GM12878 (cell line): ENCODE measurements around the gene INF2. TPM values are rescaled to one million over a fixed set of nuclear protein-coding genes. Genes with fewer than 3 reads are reported as not detected.

Experiments
- ATAC-seq: fragments of 200-7000 bp; cut with Tn5 transposase; 3 replicates; pipeline ENCODE4 v1.9.1; 2020; ENCODE audit warnings: mild to moderate bottlenecking, moderate library complexity
- BruUV-seq: library from RNA; stranded (reverse); fragments of 400-500 nt; replicated peaks from 2 replicates; lab custom pipeline; 2021; lab: Mats Ljungman, UMichigan
- CTCF ChIA-PET: fragments of 300-600 bp; sonication (Branson Sonifier 250); formaldehyde crosslinking; extraction: SDS; loops from one replicate; lab custom pipeline; 2021; ENCODE audit warnings: inconsistent platforms; lab: Yijun Ruan, JAX
- POLR2A ChIA-PET: fragments of 350-600 bp; formaldehyde crosslinking; extraction: SDS; loops from one replicate; lab custom pipeline; 2021; ENCODE audit warnings: inconsistent platforms; lab: Charles Lee
- RAD21 ChIA-PET: fragments of 300-600 bp; sonication (Branson Sonifier 250); formaldehyde crosslinking; loops from one replicate; lab custom pipeline; 2023; ENCODE audit warnings: antibody characterized with exemption; ENCODE audit not compliant: unreplicated experiment; lab: Charles Lee
- SMC1A ChIA-PET: fragments of 300-600 bp; sonication (Branson Sonifier 250); formaldehyde crosslinking; loops from one replicate; lab custom pipeline; 2023; ENCODE audit not compliant: unreplicated experiment, uncharacterized antibody; lab: Charles Lee
- DNase-seq: peaks from one replicate; pipeline ENCODE4 v3.0.0-alpha.2; 2011; ENCODE audit warnings: low read depth, low spot score
- FAIRE-seq: peaks from 3 replicates; lab custom pipeline; 2011; peaks lifted over from hg19 to GRCh38; lab: Jason Lieb, UNC
- H2AFZ ChIP-seq: 2 replicates; pipeline ENCODE4 v1.6.0; 2011; ENCODE audit warnings: low read depth, low read length, control low read depth; ENCODE audit not compliant: control insufficient read depth
- H3K27ac ChIP-seq: 2 replicates; pipeline ENCODE4 v1.5.1; 2011; ENCODE audit warnings: control low read depth; ENCODE audit not compliant: control insufficient read depth, insufficient read depth
- H3K27me3 ChIP-seq, 2 experiments: replicated peaks in 1 of 2; 2 replicates each; pipeline versions ENCODE4 v1.6.0 to v1.6.1; 2011; ENCODE audit warnings: low read length in 1 of 2; ENCODE audit not compliant: control insufficient read depth in 2 of 2, insufficient read depth in 2 of 2
- H3K36me3 ChIP-seq, 2 experiments: 2 replicates each; pipeline ENCODE4 v1.5.1; 2011; ENCODE audit warnings: low read length in 1 of 2; ENCODE audit not compliant: control insufficient read depth in 2 of 2, insufficient read depth in 2 of 2
- H3K4me1 ChIP-seq: 2 replicates; pipeline ENCODE4 v1.6.1; 2011; ENCODE audit warnings: mild to moderate bottlenecking, low read length, moderate library complexity, mixed read lengths; ENCODE audit not compliant: control insufficient read depth, insufficient read depth
- H3K4me2 ChIP-seq: 2 replicates; pipeline ENCODE4 v1.6.0; 2011; ENCODE audit warnings: control low read depth; ENCODE audit not compliant: control insufficient read depth, insufficient read depth
- H3K4me3 ChIP-seq: fragments of 200-600 bp; sonication (generic); 2 replicates; pipeline ENCODE4 v1.5.1; 2016
- H3K79me2 ChIP-seq: 2 replicates; pipeline ENCODE4 v1.6.0; 2011; ENCODE audit warnings: low read length; ENCODE audit not compliant: control insufficient read depth, insufficient read depth
- H3K9ac ChIP-seq: 2 replicates; pipeline ENCODE4 v1.8.0; 2011; ENCODE audit warnings: low read length, control low read depth, mixed read lengths; ENCODE audit not compliant: control insufficient read depth, insufficient read depth
- H3K9me3 ChIP-seq: replicated peaks from 3 replicates; pipeline ENCODE4 v1.5.1; 2011; ENCODE audit warnings: mild to moderate bottlenecking, low read length; ENCODE audit not compliant: control insufficient read depth, insufficient read depth
- H4K20me1 ChIP-seq: 2 replicates; pipeline ENCODE4 v1.6.0; 2011; ENCODE audit not compliant: control insufficient read depth, insufficient read depth
- EED ChIP-seq: sonication (generic); IDR thresholded peaks from 2 replicates; pipeline ENCODE4 v1.6.1; 2016; ENCODE audit warnings: antibody characterized with exemption, low read depth
- ESRRA ChIP-seq: IDR thresholded peaks from 2 replicates; pipeline ENCODE4 v1.6.1; 2012; ENCODE audit warnings: mild to moderate bottlenecking, low read length, improper control_type of control experiment
- HSF1 ChIP-seq: fragments of 150-350 bp; IDR thresholded peaks from 2 replicates; pipeline ENCODE4 v1.6.1; 2014; ENCODE audit warnings: mild to moderate bottlenecking, low read depth, low read length
- MLLT1 ChIP-seq: fragments of 450-650 bp; IDR thresholded peaks from 2 replicates; pipeline ENCODE4 v1.6.1; 2016; ENCODE audit warnings: mild to moderate bottlenecking
- PML ChIP-seq: IDR thresholded peaks from 2 replicates; pipeline ENCODE4 v1.6.1; 2012; ENCODE audit warnings: low read length, inconsistent platforms
- RELA ChIP-seq: fragments of 450-650 bp; IDR thresholded peaks from 2 replicates; pipeline ENCODE4 v1.8.0; 2014; ENCODE audit warnings: borderline replicate concordance; ENCODE audit not compliant: partially characterized antibody
- STAT1 ChIP-seq: fragments of 450-650 bp; conservative IDR thresholded peaks from 2 replicates; pipeline ENCODE4 v1.6.1; 2014; ENCODE audit warnings: antibody characterized with exemption, mild to moderate bottlenecking
- YY1 ChIP-seq: IDR thresholded peaks from 2 replicates; pipeline ENCODE4 v1.6.1; 2011; ENCODE audit warnings: low read depth, mild to moderate bottlenecking, low read length
- ZSCAN29 ChIP-seq: fragments of 450-650 bp; IDR thresholded peaks from 2 replicates; pipeline ENCODE4 v1.6.1; 2017; ENCODE audit warnings: mild to moderate bottlenecking, moderate library complexity
- WGBS: methylation state at CpG from one replicate; pipeline ENCODE4 v1.1.6; 2016; ENCODE audit warnings: low lambda C conversion rate; ENCODE audit not compliant: insufficient replicate concordance, insufficient coverage; ENCODE audit errors: missing lambda C conversion rate; 5-methylcytosine and 5-hydroxymethylcytosine counted together
- in situ Hi-C: fragments of 300-500 bp; cut with MboI; formaldehyde crosslinking; loops from 9 replicates; pipeline ENCODE4 v1.14.3; 2018; ENCODE audit warnings: mixed read lengths
- intact Hi-C: fragments of 100-400 bp; cut with micrococcal nuclease; formaldehyde crosslinking; loops from one replicate; pipeline ENCODE4 v1.14.2; 2022; ENCODE audit not compliant: unreplicated experiment
- polyA plus RNA-seq, 11 experiments: library from polyadenylated mRNA; depleted of rRNA in 4 of 11; unstranded in 6 of 11; stranded (reverse) in 5 of 11; fragments of >200 nt; fragmentation: Nextera tagmentation in 4 of 11; fragmentation: Illumina TruSeq in 1 of 11; extraction: Ambion mirVana in 4 of 11; extraction: Trizol in 1 of 11; gene quantifications; 1 replicate in 1 of 11; 2 replicates in 10 of 11; pipeline versions ENCODE4 v1.2.1 to v1.2.3, GENCODE V29; 2011 to 2016; ENCODE audit warnings: inconsistent platforms in 2 of 11, missing spikeins in 2 of 11, low read depth in 1 of 11
- total RNA-seq, 4 experiments: library from RNA; depleted of rRNA in 3 of 4; stranded (reverse); fragments of >200 nt in 3 of 4; fragmentation: Illumina TruSeq in 1 of 4; extraction: Trizol in 1 of 4; gene quantifications; 2 replicates each; pipeline versions ENCODE4 v1.2.1 to v1.2.3, GENCODE V29; 2013 to 2021
- TF ChIP-seq, protein P1 (sequence below): IDR thresholded peaks from 2 replicates; pipeline ENCODE4 v1.6.1; 2012; ENCODE audit warnings: low read depth, low read length, improper control_type of control experiment

The INF2 gene
- total and polyA plus RNA-seq, 10 of the 15 experiments (the other 5 are each of a cell fraction or from before 2014, with no cell fraction given) = 0.72 to 43.2 (median 8.3) TPM

GRCh38 chr14:104697892-104698583 is 8.6 kb downstream of the INF2 start (continued):
- TF ChIP-seq, protein P1, sequence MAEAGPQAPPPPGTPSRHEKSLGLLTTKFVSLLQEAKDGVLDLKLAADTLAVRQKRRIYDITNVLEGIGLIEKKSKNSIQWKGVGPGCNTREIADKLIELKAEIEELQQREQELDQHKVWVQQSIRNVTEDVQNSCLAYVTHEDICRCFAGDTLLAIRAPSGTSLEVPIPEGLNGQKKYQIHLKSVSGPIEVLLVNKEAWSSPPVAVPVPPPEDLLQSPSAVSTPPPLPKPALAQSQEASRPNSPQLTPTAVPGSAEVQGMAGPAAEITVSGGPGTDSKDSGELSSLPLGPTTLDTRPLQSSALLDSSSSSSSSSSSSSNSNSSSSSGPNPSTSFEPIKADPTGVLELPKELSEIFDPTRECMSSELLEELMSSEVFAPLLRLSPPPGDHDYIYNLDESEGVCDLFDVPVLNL = no peak
- no peak for TF ChIP-seq STAT1
- TF ChIP-seq RELA = no peak
- TF ChIP-seq, all 136 proteins: peak for 0

- 95% methylated on average over 24 of the region's 24 CpGs for WGBS
- no peak for TF ChIP-seq ESRRA
- no peak for TF ChIP-seq ZSCAN29
- no peak for TF ChIP-seq HSF1
- TF ChIP-seq PML = no peak
- no peak for TF ChIP-seq EED
- no peak for TF ChIP-seq YY1
- no peak for TF ChIP-seq MLLT1
- Histone ChIP-seq H3K4me2 (no peak overlapping the region), H3K4me3 (no peak overlapping the region), H3K27ac (no peak overlapping the region), H3K27me3 (no peaks in the 10 kb centered on the region), H4K20me1 (no peaks in the 10 kb centered on the region), H3K4me1 (peaks cover 14% of the 10 kb centered on the region), H3K36me3 (peaks cover under 1 to 4% of the 10 kb centered on the region in 2 experiments; a peak in 3 of 4 replicates), H2AFZ (no peak overlapping the region), H3K79me2 (peaks cover 3% of the 10 kb centered on the region), H3K9me3 (no peaks in the 10 kb centered on the region), H3K9ac (no peak overlapping the region)
- no peak for ATAC-seq
- CTCF ChIA-PET = no interaction called here
- RAD21 ChIA-PET = no interaction called here
- no peak for DNase-seq
- SMC1A ChIA-PET = no interaction called here
- intact Hi-C loops (no loop called here), in situ Hi-C loops (no loop called here)
- POLR2A ChIA-PET = no interaction called here
- no peak for FAIRE-seq
- no TSS peak for BruUV-seq
These were observed 9.4 kb downstream of the INF2 start for GRCh38 chr14:104698688-104699425.
